ENCODE measurements around the gene REEP5.
A peak's percentile ranks its signal among the peaks of the same experiment; 100 is the strongest.
"Not testable (repeated sequence)": the region's sequence is repeated elsewhere in the genome, so short reads cannot be mapped to it uniquely, and the experiment has no call there.

The REEP5 gene

DNA sequence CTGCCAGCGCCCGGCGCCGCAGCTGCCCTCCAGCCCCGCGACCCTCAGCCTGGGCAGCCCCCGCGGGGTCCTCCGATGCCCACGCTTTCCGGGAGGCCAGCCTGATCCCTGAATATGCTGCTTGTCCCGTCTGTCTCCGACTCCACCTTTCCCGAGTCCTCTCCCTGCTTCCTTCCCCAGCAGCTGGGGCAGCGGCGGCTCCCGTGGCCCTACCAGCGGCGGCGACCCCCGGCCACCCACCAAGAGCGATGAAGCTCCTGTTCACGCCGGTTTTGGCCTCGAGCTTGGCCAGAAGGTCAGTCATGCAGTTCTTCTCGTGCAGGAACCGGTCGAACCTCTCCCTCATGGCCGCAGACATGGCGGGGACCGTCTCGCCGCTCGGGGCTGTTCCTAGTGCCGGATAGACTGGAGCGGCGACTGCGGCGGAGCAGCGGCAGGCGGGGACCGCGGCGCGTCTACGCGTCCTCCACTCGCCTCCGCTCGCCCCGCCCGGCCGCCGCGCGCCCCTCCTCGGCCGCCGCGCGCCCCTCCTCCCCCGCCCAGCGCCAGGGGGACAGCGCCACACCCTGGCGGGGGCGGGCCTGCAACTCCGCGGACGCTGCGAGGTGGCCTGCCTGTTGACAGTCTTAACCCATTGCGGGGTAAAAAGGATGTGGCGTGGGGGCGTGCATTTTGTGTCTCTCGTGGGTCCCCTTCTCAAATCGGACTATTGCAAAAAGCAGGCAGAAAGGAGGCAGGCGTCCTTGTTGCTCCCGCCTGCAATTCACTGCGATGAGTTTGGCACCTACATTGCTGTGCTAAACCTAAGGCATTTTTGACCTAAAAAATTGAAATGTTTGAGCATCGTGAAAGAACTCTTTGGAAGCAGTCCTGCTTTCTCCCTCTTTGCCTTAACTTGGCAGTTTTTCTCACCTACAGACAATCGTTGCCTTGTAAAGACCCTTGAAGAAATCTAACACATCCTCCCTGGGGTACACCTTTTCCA is at the start of gene REEP5:
REEP5 (minus strand) TSS at position 395 of the 985 bp plus-strand sequence; CDS start at position 358, 37 bp downstream.
- DNase-seq (ENCODE audit: low read depth), result peak; percentile 19

DNA sequence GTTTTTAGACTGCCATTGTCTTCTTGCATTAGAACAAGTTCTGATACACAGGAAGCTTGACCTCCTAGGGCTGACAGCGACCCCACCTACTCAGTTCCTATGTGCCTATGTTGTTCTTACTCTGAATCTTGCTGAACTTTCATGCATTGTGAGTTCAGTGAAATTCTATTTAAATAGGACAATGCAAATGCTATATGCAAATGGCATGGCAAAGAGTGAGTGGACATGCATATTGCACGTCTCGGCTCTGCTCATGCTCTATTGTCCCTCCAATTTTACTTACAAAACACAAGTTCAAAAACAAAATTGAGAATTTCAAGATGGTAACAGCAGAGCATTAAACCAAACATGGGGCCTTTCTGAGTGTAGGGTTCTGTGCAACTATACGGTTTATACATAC is 49.2 kb upstream of the REEP5 start:
- DNase-seq (ENCODE audit: low read depth), result no peak

DNA sequence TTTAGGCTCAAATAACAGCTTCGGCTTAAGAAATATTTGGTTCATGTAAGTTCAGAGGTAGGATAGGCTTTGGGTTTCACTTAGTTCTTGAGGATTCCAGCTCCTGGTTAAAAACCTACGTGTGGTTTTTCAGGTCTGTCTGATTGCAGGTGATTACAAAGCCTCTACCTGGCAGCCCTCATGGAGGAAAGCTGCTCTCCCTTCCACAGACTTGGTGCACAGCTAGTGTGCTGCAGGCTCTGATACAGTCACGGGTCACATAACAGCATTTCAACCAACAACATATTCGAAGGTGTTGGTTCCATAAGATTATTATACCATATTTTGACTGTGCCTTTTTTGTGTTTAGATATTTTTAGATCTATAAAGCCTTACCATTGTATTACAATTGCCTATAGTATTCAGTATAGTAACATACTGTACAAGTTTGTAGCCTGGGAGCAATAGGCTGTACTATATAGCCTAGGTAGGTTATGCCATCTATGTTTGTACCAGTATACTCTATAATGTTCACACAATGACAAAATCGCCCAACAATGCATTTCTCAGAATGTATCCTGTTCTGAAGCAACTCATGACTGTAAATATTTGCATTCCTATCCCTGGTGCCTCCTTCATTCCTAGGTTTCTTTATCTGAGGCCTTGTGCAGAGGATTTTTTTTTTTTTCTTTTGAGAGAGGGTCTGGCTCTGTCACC is 46.5 kb upstream of the REEP5 start:
- DNase-seq (ENCODE audit: low read depth), result no peak

DNA sequence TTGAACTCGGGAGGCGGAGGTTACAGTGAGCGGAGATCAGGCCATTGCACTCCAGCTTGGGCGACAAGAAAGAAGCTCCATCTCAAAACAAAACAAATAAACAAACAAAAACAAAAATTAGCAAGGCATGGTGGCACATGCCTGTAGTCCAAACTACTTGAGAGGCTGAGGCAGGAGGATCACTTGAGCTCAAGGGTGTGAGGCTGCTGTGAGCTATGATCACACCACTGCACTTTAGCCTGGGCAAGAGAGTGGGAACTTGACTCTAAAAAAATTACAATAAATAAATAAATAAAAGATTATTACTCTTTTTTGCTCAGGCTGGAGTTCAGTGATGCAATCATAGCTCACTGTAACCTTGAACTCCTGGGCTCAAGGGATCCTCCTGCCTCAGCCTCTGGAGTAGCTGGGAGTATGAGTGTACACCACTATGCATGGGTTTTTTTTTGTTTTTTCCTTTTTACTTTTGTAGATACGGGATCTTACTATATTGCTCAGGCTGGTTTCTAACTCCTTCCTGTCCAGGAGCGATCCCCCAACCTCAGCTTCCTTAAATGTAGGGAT is 45.6 kb upstream of the REEP5 start:
- DNase-seq (ENCODE audit: low read depth), result no peak

DNA sequence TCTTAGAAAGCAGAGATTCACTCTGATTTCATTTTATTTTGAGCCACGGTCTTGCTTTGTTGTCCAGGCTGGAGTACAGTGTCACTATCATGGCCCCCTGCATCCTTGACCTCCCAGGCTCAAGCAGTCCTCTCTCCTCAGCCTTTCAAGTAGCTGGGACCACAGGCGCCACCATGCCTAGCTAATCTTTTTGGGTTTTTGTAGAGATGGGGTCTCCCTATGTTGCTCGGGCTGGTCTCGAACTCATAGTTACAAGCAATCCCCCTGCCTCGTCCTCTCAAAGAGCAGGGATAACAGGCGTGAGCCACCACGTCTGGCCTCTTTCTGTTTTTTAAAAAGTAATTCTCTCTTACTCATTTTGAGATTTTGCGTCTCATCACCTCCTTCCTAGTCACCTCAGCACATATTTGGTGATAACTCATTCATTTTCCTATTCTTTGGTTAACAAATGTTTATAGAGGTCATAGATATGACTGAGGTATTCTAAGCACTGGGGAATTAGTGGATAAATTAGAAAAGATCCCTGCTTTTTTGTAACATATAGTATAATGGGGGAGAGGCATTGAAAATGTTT is 43.8 kb upstream of the REEP5 start:
- no peak for DNase-seq (ENCODE audit: low read depth)

DNA sequence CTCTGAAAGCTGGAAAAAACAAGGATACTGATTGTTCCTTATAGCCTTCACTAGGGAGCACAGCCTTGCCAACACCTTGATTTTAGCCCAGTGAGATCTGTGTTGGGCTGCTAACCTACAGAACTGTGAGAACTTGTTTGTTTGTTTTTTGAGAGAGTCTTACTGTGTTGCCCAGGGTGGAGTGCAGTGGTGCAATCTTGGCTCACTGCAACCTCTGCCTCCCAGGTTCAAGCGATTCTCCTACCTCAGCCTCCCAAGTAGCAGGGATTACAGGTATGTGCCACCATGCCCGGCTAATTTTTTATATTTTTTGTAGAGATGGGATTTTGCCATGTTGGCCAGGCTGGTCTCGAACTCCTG is 41.3 kb upstream of the REEP5 start:
- not testable (repeated sequence) for DNase-seq (ENCODE audit: low read depth)

DNA sequence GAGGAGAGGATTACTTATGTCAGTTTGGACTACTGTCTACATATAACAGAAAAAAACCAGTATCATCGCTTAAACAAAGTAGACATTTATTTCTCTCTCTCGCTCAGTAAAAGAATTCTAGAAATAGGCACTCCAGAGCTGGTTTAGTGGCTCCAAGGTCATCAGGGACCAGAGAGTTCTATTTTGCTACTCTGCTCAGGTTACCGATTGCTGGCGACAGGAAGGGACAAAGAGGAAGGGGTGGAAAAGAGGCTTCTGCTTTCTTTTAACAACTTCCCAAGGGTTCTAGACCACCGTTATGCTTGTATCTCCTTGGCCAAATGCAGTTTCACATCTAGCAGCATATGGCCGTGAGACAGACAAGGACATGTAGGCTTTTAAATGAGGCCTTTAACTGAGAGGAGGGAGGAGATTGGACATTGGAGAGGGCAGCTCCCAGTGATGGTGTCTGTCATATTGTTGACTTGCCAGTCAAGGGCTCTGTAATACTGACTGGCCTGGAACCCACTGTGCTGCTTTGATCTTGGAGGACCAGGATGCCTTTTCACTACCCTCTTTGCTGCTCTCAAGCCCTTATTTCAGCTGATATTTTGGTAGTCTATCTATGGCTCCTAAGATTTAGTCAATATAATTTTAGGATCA is 39.0 kb upstream of the REEP5 start:
- DNase-seq (ENCODE audit: low read depth), result no peak

DNA sequence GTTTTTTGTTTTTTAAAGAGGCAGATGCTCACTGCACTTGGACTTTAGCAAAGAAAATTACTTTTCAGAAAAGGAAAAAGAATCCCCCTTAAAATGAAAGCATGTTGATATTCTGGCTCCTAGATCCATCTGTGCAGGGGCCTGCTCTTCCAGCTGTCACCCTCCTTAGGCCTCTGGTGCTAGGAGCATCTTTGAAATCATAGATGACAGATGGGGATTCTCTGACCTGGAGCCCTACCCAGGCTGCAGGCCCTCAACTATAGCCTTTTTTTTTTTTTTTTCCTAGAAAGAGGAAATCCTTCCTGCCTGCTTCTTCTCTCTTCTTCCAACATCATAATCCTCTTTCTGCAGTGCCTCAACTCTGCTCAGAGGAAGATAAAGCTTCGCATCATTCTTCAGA is 38.3 kb upstream of the REEP5 start:
- no peak for DNase-seq (ENCODE audit: low read depth)

DNA sequence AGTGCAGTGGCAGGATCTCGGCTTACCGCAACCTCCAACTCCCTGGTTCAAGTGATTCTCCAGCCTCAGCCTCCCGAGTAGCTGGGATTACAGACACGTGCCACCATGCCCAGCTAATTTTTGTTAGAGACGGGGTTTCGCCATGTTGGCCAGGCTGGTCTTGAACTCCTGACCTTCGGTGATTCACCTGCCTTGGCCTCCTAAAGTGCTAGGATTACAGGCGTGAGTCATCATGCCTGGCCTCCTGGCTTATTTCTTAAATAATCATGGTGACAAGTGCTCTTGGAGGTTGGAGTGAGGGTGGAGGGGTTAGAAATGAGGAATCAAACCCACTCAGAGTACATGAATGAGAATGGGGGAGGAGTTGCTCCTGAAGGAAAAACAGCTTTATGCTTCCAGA is 37.8 kb upstream of the REEP5 start:
- DNase-seq (ENCODE audit: low read depth), result peak; percentile 75

DNA sequence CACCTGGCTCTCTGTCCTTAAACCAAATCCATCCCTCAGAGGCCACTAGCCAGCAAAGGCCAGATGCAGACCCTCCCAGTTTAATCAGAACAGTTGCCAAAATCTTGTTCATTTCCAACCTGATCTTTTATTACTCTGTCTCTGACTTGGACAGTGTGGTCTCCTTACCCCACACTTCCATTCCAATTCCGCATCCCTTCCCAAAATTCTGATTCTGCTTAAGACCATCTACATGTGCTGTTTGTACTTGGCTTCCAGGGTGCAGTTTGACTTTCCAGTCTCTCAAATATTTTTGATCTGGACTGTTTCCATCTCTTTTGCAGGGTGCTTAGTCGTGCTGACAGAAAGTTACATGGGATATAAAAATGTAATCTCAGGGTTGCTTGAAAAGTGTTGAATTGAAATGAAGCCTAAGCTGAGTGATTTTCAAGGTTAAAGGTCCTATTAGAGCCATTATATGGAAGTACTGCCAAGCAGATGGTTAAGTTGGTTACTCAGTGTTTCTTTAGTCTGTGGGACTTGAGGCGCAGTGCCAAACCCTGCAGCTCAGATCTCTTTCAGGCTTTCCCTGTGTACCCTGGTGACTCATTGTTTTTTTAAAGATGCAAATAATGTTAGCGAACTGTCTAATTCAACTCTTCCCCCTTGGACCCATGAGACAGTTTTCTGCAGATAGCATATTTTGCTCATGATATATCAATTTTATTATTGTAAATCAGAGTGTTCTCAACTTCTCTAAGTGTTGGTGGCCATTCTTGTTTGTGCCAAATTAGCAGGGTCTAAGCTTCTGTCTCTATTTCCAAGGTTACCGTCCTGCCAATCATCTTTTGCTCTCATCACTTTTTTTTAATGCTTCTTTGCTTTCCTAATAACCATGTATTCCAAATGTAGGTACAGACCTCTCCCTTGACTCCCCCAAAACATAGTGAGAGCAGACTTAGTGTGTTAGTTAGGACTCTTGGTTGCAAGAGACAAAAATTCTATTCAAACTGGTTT is 36.4 kb upstream of the REEP5 start:
- DNase-seq (ENCODE audit: low read depth), result peak; percentile 94

DNA sequence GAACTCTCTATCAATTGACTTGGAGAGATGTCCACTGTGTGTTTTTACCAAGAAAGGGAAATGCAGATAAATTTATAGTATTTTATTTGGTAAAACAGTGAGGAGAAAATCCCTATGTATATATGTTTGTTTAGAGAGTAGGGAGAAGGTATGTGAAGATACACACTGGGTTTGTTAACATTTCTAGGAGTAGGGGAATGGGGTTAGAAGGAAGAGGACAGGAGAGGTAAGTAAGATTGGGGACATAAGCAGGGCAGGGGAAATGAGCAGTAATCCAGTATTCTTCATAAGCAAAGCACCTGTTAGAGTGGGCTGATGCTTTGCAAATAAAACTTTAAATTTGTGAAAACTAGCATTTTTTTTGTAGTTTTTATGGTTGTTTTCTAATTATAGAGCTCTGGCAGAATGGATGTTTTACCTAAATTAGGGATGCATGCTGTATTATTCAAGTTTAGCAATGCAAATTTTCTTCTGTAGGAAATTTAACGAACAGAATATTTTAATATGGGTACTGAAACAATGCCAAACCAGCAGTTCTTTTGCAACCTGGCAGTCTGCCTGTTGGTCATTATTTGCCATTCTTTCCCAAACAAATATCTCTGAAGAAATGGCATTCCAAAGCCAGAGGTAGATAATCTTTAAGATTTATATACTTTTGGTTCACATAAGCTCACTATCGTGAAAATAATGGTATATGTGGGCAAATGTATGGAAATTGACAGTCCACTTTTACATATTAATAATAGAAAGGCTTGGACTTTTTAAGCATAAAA is 35.2 kb upstream of the REEP5 start:
- DNase-seq (ENCODE audit: low read depth), result no peak

DNA sequence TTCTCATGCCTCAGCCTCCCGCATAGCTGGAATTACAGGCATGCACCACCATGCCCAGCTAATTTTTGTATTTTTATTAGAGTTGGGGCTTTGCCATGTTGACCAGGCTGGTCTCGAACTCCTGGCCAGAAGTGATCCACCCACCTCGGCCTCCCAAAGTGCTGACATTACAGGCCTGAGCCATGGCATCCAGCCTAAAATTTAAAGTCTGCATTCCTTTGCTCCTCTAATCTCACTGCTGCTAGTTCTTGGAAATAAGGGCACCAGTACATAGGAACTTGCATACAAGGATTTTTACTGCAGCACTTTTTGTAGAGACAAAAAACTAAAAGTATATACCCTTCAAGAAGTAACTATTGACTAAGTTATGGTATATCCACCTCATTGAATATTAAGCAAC is 34.6 kb upstream of the REEP5 start:
- no peak for DNase-seq (ENCODE audit: low read depth)

DNA sequence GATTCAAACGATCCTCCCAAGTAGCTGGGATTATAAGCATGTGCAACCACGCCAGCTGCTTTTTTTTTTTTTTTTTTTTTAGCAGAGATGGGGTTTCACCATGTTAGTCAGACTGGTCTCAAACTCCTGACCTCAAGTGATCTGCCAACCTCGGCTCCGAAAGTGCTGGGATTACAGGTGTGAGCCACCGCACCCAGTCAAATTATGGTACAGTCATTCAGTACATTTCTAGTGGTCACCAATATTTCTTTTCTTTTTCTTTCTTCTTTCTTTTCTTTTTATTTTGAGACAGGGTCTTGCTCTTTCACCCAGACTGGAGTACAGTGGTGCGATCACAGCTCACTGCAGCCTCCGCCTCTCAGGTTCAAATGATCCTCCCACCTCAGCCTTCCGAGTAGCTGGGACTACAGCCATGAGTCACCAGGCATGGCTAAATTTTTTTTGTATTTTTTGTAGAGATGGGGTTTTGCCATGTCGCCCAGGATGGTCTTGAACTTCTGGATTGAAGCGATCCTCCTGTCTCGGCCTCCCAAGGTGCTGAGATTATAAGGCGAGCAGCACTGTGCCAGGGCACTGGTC is 29.2 kb upstream of the REEP5 start:
- DNase-seq (ENCODE audit: low read depth), result no peak

DNA sequence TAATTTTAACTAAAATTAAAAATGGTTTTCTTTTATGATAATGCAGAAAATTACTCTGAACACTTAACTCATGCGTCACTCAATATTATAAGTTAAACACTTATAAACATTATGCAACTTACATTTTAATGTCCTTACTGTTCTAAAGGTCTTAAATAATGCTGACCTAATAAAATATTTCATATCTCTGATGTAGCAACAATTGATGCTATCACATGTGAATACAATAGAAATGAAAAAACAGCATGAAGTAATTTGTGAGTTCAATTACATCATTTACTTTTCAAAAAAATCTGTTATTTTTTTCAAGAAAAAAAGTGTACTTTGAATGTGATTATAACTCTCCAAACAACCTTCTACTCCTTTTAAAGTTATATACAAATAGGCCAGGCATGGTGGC is 26.4 kb upstream of the REEP5 start:
- DNase-seq (ENCODE audit: low read depth), result no peak

DNA sequence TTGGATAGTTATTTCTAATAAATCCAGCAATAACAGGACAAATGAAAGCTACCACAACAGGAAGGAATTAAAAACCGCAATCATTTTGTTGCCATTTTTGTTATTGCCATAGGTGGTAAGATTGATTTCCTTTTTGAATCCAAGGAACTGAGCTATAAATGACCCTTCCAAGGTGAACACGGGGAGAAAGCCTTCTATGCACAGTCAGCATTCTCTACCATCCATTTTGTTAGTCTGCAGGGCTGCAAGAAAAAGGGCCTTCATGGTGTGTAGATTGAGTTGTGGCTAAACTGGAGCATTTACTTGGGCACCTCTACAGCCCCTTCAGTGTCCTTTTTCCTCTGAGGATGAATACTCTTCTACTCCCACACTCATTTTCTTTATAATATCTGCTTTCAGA is 18.6 kb upstream of the REEP5 start:
- no peak for DNase-seq (ENCODE audit: low read depth)

DNA sequence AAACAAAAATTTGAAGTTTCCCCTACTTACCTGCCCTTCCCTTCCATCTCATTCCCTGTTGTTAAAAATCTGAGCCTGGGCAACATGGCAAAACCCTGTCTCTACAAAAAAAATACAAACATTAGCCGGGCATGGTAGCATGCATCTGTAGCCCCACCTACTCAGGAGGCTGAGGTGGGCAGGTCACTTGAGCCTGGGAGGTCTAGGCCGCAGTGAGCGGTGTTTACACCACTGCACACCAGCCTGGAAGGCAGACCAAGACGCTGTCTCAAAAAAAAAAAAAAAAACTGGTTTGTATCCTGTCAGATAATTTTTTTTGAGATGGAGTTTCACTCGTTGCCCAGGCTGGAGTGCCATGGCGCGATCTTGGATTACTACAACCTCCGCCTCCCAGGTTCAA is 16.3 kb upstream of the REEP5 start:
- no peak for DNase-seq (ENCODE audit: low read depth)

DNA sequence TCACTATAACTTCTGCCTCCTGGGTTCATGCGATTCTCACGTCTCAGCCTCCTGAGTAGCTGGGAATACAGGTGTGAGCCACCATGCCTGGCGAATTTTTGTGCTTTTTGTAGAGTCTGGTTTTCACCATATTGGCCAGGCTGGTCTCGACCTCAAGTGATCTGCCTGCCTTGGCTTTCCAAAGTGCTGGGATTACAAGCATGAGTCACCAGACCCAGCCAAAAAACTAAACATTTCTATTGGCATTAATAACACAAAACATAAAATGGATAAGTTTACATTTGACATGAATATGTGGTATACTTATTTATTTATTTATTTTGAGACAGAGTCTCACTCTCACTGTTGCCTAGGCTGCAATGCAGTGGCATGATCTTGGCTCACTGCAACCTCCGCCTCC is 13.6 kb upstream of the REEP5 start:
- DNase-seq (ENCODE audit: low read depth), result no peak

DNA sequence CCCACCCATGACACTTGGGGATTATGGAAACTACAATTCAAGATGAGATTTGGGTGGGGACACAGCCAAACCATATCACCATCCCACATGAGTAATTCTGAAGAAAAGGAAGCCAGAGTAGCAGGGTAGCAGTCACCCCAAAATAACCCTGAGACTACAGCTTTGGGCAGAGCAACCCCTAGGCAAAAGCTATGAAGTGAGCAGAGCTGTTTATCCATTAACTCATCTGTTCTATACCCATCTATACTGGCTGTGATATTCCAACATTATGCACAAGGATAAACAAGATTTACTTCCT is 12.3 kb upstream of the REEP5 start:
- no peak for DNase-seq (ENCODE audit: low read depth)

DNA sequence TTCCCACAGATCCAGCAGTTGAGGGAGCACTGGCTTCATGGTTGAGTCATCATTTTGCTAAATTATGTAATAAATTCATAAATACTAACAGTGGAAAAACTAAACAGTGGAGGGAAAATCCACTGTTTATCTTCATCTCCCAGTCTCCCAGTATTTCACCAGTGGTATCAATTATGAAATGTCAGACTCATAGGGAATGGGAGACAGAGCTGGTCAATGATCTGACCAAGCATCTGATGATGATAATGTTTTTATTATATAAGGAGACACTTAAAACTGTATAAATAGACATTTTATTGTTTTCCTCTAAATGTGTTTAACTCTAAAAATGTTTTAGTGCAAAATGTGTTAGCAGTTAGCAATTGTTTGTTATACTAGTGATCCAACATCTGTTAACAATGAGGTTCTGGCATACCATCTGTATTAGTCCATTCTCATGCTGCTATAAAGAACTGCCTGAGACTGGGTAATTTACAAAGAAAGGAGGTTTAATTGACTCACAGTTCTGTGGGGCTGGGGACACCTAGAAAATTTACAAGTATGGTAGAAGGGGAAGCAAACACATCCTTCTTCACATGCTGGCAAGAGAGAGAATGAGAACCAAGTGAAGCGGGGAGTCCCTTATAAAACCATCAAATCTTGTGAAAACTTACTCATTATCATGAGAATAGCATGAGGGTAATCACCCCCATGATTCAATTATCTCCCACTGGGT is 11.8 kb upstream of the REEP5 start:
- peak; percentile 53 for DNase-seq (ENCODE audit: low read depth)

Data from HS-5 (cell line).